ENCODE data around the gene TLE2.
"Not testable (repeated sequence)": the region's sequence is repeated elsewhere in the genome, so short reads cannot be mapped to it uniquely, and the experiment has no call there.

Gene TLE2

DNA sequence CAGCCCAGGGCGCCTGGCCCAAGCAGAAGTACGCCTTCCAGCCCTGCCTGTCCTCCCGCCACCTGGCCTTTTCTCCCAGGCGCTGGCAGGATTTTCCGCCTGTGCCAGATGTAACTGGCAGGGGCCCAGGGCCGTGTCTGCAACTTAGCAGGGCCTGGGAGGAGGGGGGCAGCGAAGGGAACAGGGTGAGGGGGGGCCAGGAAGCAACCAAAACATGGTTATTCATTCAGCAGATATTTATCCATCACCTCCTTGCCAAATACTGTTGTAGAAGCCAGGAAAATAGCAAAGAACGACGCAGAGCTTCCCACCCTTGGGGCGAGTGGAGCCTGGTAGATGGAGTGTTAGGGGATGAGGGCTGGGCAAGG is 46.1 kb downstream of the TLE2 start:
- DNase-seq = peak; percentile 96

DNA sequence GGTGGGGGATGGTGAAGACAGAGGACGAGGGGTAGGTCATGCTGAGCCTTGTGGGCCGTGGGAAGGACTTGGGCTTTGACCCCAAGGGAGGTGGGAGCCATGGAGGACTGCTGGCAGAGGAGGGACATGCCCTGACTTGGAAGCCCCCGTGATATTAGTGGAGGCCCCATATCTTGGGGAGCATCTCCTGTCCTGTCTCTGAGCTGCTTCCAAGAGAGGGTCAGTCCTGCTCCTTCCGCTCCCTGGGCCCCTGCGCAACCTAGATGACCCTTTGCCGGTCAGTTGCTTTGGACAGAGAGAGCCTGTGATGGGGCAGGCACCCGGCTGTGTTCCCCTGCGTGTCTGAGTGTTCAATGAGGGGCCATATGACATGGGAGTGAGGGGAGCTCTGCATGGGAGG is 46.5 kb downstream of the TLE2 start:
- DNase-seq = no peak

DNA sequence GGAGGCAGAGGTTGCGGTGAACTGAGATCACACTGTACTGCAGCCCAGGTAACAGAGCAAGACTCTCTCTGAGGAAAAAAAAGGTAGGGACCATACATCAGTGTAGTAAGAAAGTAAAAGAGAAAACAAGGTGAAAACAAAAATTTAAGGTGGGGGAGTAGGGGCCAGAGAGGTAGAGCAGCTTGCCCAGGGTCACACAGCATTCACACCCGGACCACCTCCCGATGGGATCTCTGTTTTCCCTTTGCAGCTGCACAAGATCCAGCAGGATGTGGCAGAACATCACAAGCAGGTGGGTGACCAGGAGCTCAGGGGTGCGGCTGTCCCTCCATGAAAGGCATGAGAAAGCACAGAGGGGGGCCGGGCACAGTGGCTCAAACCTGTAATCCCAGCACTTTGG is 47.2 kb downstream of the TLE2 start:
- DNase-seq = no peak

DNA sequence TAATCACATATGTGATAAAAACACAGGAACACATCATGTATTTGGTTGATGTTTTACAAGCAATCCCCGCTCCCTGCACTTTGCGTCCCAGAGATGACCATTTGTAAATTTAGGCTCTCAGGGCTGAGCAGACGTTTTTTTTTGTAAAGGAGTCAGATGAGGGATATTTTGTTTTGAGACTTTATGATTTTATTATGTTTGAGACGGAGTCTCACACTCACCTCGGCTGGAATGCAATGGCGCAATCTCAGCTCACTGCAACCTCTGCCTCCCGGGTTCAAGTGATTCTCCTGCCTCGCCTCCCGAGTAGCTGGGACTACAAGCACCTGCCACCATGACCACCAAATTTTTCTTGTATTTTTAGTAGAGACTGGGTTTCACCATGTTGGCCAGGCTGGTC is 50.3 kb downstream of the TLE2 start:
- DNase-seq = no peak

DNA sequence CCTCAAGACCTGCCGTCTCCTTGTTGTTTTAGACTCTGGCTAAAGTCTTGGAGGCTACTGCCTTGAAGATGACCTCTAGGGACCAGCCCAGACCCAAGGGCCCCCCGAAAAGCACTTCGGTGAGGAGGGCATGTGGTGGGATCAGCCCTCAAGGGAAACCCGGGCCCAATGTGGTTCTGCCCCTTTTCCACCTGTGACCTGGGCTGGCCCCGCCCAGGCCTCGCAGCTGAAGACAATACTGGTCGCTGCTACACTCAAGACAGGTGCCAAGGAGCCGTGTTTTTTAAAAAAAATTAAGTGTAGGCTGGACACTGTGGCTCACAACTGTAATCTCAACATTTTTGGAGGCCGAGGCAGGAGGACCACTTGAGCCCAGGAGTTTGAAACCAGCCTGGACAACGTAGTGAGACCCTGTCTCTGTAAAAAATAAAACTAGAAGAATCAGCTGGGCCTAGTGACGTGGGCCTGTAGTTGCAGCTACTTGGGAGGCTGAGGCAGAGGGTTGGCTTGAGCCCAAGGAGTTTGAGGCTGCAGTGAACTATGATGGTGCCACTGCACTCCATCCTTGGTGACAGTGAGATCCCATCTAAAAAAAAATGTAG is 50.8 kb downstream of the TLE2 start:
- DNase-seq = no peak

DNA sequence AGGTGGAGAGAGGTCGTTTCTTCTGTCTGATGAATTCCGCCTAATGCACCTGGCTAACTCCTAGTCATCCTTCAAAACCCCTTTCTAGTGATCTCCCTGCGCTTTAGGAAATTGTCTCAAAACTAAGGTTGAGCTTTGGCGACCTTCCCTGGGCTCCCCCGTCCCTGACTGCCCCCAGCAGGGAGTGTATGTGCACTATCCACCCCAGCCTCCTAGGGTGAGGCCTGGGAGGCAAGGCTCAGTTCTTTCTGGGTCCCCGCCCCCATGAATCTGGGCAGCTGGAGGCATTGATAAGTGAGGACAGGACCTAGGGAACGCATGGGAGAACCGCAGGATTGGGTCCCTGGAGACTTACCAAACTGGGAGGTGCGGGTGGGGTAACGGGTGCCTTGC is 51.3 kb downstream of the TLE2 start:
- DNase-seq = no peak

DNA sequence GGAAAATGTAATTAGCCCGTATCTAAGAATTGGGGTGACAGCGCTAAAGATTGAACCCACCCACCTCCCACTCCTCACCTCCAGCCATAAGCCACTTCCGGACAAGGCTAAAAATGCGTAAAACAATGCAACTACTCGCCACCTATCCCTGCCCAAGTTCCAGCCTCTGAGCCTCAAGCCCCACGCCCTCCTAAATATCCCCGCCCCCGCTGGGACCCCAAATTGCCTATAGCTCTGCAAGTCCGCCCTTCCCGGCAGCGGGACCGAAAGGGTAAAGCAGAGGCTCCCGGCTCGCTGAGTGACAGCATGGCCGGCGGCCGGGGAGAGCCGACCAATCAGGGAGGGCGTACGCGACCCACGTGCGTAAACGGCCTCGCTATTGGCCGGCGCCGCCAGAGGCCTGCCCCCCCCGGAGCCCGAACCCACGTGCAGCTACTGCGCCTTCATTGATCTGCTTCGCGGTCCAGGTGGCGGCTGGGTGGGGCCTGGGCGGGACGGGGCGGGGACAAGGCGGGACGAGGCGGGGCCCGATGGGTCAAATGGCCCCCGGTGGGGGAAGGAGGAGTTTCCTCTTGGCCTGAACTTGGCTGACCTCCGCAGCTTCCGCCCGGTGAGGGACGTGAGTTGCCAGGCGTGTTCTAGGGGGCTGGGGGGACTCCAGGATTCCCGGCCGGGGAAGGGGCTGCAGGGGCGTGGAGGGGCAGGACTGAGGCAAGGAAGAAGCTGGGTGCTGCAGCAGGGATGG is 51.9 kb downstream of the TLE2 start, which contains the start of gene TLE6:
TLE6 (plus strand) TSS at position 564 of the 745 bp plus-strand sequence. CDS start 670 bp downstream, outside the sequence.
- DNase-seq = peak; percentile 96

DNA sequence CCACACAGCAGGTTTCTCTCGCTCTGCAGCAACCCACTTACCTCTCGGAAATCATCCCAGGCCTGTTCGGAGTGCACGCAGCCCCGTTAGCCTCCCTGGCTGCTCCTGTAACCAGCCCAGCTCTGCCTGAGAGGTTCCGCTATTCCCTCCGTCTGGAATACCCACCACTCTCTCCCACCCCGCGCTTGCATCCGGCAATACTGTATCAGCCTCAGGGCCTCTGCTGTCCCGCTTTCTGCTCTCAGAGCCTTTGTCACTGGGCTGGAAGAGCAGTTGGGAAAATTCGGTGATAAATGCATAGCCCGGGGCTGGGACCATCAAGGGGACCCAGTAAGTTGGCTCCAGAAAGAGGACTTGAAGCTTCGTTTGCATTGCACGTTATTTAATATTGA is 52.5 kb downstream of the TLE2 start:
- DNase-seq = peak; percentile 55

DNA sequence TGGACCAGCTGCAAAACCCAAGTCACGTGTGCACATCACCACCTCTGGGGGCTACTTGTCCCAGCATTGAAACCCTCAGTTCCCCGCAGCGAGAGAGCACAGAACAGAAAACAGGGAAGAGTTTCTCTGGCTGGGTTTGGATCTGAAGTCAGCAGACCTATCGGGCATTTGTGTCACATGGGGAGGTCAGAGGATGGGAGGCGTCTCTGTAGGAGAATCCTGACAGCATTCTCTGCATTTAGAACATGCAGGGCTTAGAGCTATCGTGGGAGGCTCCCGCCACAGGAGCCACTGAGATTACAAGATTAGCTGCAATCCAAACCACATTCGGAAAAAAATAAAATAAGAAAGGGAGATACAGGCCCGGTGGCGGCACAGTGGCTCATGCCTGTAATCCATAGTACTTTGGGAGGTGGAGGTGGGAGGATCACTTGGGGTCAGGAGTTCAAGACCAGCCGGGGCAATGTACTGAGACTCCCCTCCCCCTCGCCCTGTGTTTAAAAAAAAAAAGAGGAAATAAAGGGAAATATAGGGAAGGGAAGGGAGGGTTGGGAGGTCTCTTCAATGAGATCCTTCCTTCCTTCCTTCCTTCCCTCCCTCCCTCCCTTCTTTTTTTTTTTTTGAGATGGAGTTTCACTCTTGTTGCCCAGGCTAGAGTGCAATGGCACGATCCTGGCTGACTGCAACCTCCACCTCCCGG is 54.6 kb downstream of the TLE2 start:
- no peak for DNase-seq

DNA sequence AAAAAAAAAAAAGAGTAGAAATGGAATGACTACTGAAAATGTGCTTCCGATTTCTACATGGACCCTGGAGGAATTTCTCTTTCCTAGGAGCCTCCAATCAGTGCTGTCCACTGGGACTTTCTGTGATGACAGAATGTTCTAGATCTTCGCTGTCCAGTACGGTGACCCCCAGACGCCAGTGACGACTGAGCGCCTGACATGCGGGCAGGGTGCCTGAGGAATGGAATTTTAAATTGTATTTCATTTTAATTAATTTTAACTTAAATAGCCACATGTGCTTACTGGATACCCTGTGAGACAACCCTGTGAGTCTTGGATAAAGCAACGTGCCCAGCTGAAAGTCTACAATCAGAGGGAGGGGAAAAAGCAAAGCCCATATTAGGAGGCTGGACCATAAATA is 55.9 kb downstream of the TLE2 start:
- no peak for DNase-seq

DNA sequence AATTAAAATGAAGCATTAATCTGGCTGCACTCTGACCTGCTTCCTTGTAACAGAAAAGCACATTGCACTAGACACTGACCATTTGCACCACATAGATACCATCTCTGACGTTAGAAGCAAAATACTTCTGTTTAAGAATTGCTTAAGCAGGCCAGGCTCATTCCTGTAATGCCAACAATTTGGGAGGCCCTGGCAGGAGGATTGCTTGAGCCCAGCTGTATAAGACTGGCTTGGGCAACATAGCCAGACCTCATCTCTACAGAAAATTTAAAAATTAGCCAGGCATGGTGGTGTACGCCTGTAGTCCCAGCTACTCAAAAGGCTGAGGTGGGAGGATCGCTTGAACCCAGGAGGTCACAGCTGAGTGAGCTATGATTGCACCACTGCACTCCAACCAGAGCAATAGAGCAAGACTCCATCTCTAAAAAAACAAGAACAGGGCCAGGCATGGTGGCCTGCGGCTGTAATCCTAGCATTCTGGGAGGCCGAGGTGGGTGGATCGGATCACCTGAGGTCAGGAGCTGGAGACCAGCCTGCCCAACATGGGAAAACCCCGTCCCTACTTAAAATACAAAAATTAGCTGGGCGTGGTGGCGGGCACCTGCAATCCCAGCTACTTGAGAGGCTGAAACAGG is 58.8 kb downstream of the TLE2 start:
- DNase-seq = no peak

DNA sequence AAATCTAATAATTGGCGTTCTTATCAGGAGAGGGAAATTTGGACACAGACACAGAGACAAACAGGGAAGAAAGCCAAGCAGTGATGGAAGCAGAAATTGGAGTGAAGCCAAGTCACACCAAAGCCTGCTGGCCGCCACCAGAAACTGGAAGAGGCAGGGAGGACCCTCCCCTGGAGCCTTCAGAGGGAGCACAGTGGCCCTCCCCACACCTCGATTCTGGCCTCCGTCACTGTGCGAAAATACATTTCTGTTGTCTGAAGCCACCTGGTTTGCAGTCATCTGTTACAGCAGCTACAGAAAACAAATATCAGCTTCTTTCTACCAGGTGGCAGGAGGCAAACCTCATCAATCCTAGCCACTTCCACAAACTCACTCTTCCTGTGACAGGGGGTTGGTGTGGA is 60.0 kb downstream of the TLE2 start:
- peak; percentile 98 for DNase-seq

DNA sequence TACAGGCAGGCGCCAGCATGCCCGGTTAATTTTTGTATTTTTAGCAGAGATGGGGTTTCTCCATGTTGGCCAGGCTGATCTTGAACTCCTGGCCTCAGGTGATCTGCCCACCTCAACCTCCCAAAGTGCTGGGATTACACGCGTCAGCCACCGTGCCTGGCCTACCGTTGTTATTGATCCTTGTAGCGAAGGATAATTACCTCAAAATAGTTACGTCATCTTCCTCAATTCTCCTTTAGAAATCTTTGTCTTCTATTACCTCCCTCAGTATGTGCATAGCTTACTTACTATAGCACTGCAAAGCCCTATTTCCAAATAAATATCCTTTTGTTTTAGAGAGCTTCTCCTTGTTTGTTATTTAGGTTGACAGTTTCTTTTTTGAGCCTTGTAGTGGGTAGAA is 61.1 kb downstream of the TLE2 start:
- DNase-seq = no peak

DNA sequence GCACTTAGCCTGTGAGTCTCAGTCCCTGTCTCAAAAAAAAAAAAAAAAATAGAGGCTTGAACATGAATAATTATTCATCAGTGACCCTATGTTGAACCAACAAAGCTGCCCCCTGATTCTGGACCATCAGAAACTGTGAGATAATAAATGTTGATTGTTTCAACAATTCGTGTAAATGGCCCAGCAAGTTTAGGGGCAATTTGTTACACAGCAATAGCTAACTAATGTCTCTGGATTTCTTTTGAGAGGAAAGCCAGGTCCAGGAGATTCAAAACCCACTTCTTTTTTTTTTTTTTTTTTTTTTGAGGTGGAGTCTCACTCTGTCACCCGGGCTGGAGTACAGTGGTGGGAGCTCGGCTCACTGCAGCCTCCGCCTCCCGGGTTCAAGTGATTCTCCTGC is 64.2 kb downstream of the TLE2 start:
- no peak for DNase-seq

DNA sequence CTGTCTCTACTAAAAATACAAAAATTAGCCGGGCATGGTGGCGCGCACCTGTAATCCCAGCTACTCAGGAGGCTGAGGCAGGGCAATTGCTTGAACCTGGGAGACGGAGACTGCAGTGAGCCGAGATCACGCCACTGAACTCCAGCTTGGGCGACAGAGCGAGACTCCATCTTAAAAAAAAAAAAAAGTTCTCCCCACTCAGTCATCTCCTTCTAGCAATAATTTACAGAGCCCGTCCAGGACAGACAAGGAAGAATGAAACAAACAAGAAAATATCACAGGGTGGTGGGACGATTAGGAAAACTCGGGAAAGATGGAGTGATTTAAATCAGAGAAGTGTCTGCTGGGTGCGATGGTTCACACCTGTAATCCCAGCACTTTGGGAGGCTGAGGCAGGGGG is 65.4 kb downstream of the TLE2 start:
- DNase-seq = not testable (repeated sequence)

DNA sequence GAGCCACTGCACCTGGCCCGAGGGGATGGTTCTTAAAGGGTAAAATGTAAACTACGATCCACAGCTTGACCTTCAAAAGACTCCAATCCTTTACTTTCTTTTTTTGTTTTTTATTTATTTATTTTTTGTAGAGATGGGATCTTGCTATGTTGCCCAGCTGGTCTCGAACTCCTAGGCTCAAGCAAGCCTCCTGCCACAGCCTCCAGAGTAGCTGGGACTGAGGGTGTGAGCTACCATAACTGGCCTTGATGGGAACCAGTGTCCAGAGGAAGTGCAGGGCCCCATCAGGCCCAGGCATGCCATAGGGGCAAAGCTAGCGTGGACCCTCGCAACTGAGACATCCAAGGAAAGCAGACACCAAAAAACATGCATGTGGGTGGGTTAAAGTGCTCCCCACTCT is 66.0 kb downstream of the TLE2 start:
- no peak for DNase-seq

DNA sequence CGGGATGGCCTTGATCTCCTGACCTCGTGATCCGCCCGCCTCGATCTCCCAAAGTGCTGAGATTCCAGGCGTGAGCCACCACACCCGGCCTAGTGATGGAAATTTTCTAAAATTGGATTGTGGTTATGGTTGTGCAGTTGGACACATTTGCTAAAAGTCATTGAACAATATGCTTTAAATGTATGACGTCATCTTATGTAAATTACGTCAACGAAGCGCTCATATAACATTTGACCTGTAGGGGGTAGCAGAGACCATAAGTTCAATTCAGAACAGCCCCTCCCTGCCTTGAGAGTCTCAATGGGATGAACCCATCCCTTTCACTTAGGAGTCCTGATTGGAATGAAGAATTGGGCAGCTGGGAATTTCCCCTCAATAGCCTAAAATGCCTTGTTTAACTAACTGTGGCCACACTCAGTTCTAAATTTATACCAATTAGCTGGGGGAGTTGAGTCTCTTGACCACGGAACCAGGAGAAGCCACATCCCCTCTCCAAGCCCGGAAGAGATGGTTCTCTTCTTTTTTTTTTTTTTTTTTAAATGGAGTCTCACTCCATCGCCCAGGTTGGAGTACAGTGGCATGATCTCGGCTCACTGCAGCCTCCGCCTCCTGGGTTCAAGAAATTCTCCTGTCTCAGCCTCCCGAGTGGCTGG is 66.9 kb downstream of the TLE2 start:
- peak; percentile 78 for DNase-seq

DNA sequence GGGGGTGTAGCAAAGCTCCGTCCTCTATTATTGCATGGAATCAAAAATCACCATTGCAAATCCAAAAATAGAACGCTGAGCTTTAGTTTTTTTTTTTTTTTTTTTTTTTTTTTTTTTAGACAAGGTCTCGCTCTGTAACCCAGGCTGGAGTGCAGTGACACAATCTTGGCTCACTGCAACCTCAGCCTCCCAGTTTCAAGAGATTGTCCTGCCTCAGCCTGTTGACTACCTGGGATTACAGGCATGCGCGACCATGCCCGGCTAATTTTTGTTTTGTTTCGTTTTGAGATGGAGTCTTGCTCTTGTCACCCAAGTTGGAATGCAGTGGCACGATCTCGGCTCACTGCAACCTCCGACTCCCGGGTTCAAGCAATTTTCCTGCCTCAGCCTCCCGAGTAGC is 69.0 kb downstream of the TLE2 start:
- DNase-seq = no peak

DNA sequence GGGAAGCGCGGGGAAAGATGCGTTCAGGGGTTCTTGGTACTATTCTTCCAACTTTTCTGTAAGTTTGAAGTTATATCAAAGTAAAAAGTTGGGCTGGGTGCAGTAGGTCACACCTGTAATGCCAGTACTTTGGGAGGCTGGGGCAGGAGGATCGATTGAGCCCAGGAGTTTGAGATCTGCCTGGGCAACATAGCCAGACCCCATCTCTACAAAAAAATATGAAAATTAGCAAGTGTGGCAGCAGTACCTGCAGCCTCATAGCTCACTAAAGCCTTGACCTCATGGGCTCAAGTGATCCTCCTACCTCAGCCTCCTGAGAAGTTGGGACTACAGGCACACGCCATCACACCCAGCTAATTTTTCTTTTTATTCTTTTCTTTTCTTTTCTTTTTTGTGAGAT is 71.9 kb downstream of the TLE2 start:
- DNase-seq = no peak

DNA sequence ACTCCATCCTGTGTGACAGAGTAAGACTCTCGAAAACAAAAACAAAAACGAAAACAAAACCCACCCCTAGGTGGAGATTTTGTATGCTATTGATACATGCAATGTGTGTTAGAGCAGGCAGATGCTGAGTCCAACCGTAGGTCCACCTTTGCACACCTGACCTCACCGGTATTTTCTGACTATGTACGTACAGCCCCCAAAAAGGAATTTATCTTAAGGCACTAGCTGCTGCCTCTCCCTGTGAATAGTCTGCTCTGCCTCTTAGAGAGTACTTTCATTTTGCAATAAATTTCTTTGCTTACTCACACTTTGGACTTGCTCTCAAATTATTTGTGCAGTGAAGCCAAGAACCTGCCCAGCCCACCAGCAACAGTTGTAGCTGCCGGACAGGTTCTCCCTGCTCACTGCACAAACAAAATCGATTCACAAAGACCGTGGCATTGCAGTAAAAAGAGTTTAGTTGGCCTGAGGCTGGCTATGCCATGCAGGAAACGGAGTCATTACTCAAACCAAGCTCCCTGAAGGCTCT is 76.1 kb downstream of the TLE2 start:
- DNase-seq = no peak

DNA sequence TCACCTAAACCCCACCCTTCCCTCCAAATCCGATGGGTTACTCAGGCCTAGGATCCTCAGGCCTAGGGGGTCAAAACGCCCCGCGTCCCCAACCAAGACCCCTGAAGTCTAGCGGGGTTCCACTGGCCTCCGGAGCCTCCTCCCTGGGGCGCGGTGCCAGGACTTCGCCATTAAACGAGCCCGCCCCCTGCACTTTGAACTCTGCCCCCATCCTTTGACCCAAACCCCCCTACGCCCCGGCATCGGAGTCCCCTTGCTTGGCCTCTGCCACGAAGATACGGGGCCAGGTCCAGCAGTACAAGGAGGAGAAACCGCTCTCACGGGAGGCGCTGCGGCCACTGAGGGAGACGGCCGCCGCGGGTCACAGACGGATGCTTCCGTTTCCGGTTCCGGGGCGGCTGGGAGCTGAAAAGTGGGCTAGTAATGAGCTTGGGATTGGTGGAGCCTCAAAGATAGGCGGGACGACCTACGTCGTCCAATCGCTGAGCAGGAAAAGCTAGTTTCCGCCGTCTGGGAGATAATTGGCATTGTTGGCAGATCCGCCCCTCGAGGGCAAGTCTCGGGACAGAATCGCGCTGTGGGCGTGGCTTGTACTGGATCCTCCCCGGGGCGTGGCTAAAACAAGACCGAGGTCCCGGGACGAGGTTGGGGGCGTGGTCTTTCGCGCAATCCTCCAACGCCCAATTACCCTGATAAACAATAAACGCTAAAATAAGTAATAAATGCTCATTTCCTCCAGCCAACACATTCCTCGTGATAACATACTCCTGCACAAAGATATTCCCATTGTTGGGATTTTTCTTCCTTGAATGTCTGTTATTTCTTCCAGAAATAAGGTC is 78.6 kb downstream of the TLE2 start:
- peak; percentile 98 for DNase-seq

DNA sequence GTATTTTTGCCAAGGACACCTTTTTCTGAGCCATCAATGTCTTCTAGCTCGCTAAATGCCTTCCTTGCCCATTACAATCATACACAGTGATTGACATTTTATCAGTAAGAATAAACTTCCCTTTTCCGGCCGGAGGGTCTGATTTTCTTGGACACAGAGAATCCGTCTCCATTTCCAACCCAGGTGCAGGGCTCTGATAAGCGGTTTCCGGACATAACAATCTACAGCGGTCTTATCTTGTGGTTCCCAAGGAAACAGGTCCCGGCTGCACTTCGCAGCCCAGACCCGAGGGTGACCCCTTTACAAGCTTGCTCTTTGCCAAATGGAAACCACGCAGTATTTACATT is 79.2 kb downstream of the TLE2 start:
- DNase-seq = peak; percentile 62

Measured in NCI-H1092 treated with DMSO at 0.1 percent for 48 hours (cell line).